SK-N-SH treated with all-trans-retinoic acid at 6 μM for 48 hours (cell line): ENCODE data around the gene KCNMB2.

Source experiments
- OSR1 ChIP-seq: fragments of 250-450 bp; sonication (Bioruptor Pico); IDR thresholded peaks from 2 replicates; pipeline ENCODE4 v1.8.0; 2022; ENCODE audit warnings: moderate library complexity, mild to moderate bottlenecking, inconsistent platforms
- RARB ChIP-seq: fragments of 250-450 bp; sonication (Bioruptor Pico); IDR thresholded peaks from 2 replicates; pipeline ENCODE4 v1.8.0; 2021; ENCODE audit warnings: mild to moderate bottlenecking, moderate library complexity
- ZFP30 ChIP-seq: fragments of 450-650 bp; formaldehyde crosslinking; IDR thresholded peaks from 2 replicates; pipeline ENCODE4 v1.5.0; 2022; ENCODE audit warnings: mild to moderate bottlenecking, moderate library complexity
- TF ChIP-seq, protein P1 (sequence below): fragments of 250-450 bp; sonication (Bioruptor Pico); IDR thresholded peaks from 2 replicates; pipeline ENCODE4 v1.8.0; 2020; ENCODE audit warnings: mild to moderate bottlenecking, moderate library complexity, borderline replicate concordance
- TF ChIP-seq, protein P2 (sequence below): fragments of 250-450 bp; sonication (Bioruptor Pico); IDR thresholded peaks from 2 replicates; pipeline ENCODE4 v1.5.1; 2020; ENCODE audit warnings: low read depth, mild to moderate bottlenecking, moderate library complexity

DNA sequence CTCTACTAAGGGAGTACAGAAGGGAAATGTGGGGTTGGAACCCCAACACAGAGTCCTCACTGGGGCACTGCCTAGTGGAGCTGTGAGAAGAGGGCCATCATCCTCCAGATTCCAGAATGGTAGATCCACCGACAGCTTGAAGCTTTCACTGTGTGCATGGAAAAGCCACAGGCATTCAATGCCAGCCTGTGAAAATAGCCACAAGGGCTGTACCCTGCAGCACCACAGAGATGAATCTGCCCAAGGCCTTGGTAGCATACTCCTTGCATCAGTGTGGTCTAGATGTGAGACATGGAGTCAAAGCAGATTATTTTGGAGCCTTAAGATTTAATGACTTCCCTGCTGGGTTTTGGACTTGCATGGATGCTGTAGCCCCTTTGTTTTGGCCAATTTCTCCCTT, 39.3 kb upstream of the KCNMB2 start:
- no peak for TF ChIP-seq OSR1
- TF ChIP-seq, protein P1, sequence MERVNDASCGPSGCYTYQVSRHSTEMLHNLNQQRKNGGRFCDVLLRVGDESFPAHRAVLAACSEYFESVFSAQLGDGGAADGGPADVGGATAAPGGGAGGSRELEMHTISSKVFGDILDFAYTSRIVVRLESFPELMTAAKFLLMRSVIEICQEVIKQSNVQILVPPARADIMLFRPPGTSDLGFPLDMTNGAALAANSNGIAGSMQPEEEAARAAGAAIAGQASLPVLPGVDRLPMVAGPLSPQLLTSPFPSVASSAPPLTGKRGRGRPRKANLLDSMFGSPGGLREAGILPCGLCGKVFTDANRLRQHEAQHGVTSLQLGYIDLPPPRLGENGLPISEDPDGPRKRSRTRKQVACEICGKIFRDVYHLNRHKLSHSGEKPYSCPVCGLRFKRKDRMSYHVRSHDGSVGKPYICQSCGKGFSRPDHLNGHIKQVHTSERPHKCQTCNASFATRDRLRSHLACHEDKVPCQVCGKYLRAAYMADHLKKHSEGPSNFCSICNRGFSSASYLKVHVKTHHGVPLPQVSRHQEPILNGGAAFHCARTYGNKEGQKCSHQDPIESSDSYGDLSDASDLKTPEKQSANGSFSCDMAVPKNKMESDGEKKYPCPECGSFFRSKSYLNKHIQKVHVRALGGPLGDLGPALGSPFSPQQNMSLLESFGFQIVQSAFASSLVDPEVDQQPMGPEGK, result no peak
- no peak for TF ChIP-seq RARB (CRISPR knock-in tag)
- TF ChIP-seq ZFP30, result no peak
- TF ChIP-seq, protein P2, sequence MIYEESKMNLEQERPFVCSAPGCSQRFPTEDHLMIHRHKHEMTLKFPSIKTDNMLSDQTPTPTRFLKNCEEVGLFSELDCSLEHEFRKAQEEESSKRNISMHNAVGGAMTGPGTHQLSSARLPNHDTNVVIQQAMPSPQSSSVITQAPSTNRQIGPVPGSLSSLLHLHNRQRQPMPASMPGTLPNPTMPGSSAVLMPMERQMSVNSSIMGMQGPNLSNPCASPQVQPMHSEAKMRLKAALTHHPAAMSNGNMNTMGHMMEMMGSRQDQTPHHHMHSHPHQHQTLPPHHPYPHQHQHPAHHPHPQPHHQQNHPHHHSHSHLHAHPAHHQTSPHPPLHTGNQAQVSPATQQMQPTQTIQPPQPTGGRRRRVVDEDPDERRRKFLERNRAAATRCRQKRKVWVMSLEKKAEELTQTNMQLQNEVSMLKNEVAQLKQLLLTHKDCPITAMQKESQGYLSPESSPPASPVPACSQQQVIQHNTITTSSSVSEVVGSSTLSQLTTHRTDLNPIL (CRISPR knock-in tag), result no peak
